ENCODE measurements around the gene TMEM167A. TPM values are rescaled to one million over a fixed set of nuclear protein-coding genes. Genes with fewer than 3 reads are reported as not detected.
"Not testable (repeated sequence)": the region's sequence is repeated elsewhere in the genome, so short reads cannot be mapped to it uniquely, and the experiment has no call there.

TMEM167A gene
- total RNA-seq, 8 experiments from 2014 or later = 48.7 to 109 (median 77.8) TPM

GRCh38 chr5:83071286-83072051 lies 5.7 kb downstream of the TMEM167A start:
- WGBS, 10 experiments = 20 to 100% (median 75%) methylated on average over 1 to 2 of the region's 2 CpGs; no CpG with 5 or more reads in 3 of the 10 experiments
- H3K4me3 ChIP-seq = no peak overlapping the region
- no peak overlapping the region for H3K27ac ChIP-seq
- peaks cover 0 to 13% of the 10 kb centered on the region in 2 donors for H3K4me1 ChIP-seq (replicated peaks in 1 of 2)
- ATAC-seq (replicated peaks in 6 of 8) = peak in 1 of 8 experiments; percentile 26
- in situ Hi-C loops (cut with MboI; ENCODE audit: low pct_unique_long_range_greater_than_20kb in 2 of 9, low sequenced_read_pairs in 9 of 9, unreplicated experiment in 9 of 9) = no loop called here

GRCh38 chr5:83069096-83069799 lies 7.9 kb downstream of the TMEM167A start:
- Histone ChIP-seq H3K4me3 (no peak overlapping the region), H3K4me1 (replicated peaks in 1 of 2) (peaks cover 0 to 6% of the 10 kb centered on the region in 2 donors), H3K27ac (no peak overlapping the region)
- in situ Hi-C loops (cut with MboI; ENCODE audit: low pct_unique_long_range_greater_than_20kb in 2 of 9, low sequenced_read_pairs in 9 of 9, unreplicated experiment in 9 of 9) = no loop called here
- WGBS, 10 experiments = 61 to 100% (median 100%) methylated on average over 1 to 2 of the region's 2 CpGs; no CpG with 5 or more reads in 1 of the 10 experiments
- no peak for ATAC-seq (replicated peaks in 6 of 8)

GRCh38 chr5:83067377-83067776 lies 9.8 kb downstream of the TMEM167A start:
- H3K4me3 ChIP-seq; ATAC-seq (replicated peaks in 6 of 8); H3K27ac ChIP-seq; H3K4me1 ChIP-seq (replicated peaks in 1 of 2); in situ Hi-C loops (cut with MboI; ENCODE audit: low pct_unique_long_range_greater_than_20kb in 2 of 9, low sequenced_read_pairs in 9 of 9, unreplicated experiment in 9 of 9): not testable (repeated sequence)
- 83 to 100% (median 100%) methylated on average over 1 to 4 of the region's 4 CpGs; no CpG with 5 or more reads in 3 of the 10 experiments for WGBS, 10 experiments

- H3K27ac ChIP-seq = no peak overlapping the region
- in situ Hi-C loops (cut with MboI; ENCODE audit: low pct_unique_long_range_greater_than_20kb in 2 of 9, low sequenced_read_pairs in 9 of 9, unreplicated experiment in 9 of 9) = no loop called here
- WGBS, 10 experiments = 50 to 100% (median 59%) methylated on average over 1 to 2 of the region's 3 CpGs; no CpG with 5 or more reads in 6 of the 10 experiments
- ATAC-seq (replicated peaks in 6 of 8) = no peak
- peaks cover 0 to 6% of the 10 kb centered on the region in 2 donors for H3K4me1 ChIP-seq (replicated peaks in 1 of 2)
- H3K4me3 ChIP-seq = no peak overlapping the region
Observed at GRCh38 chr5:83066548-83067110, 10.6 kb downstream of the TMEM167A start.

GRCh38 chr5:83059341-83059740 lies 17.9 kb downstream of the TMEM167A start:
- H3K4me3 ChIP-seq = no peak overlapping the region
- no peak overlapping the region for H3K27ac ChIP-seq
- WGBS, 10 experiments = 0 to 100% (median 92%) methylated on average over 1 to 2 of the region's 2 CpGs; no CpG with 5 or more reads in 1 of the 10 experiments
- ATAC-seq (replicated peaks in 6 of 8) = no peak
- no peaks in the 10 kb centered on the region for H3K4me1 ChIP-seq (replicated peaks in 1 of 2)
- in situ Hi-C loops (cut with MboI; ENCODE audit: low pct_unique_long_range_greater_than_20kb in 2 of 9, low sequenced_read_pairs in 9 of 9, unreplicated experiment in 9 of 9) = no loop called here

- in situ Hi-C loops (cut with MboI; ENCODE audit: low pct_unique_long_range_greater_than_20kb in 2 of 9, low sequenced_read_pairs in 9 of 9, unreplicated experiment in 9 of 9) = no loop called here
- Histone ChIP-seq H3K4me1 (replicated peaks in 1 of 2) (no peaks in the 10 kb centered on the region), H3K27ac (no peak overlapping the region), H3K4me3 (no peak overlapping the region)
- no peak for ATAC-seq (replicated peaks in 6 of 8)
Observed at GRCh38 chr5:83058726-83059125, 18.5 kb downstream of the TMEM167A start.

- in situ Hi-C loops (cut with MboI; ENCODE audit: low pct_unique_long_range_greater_than_20kb in 2 of 9, low sequenced_read_pairs in 9 of 9, unreplicated experiment in 9 of 9) = no loop called here
- Histone ChIP-seq H3K4me1 (replicated peaks in 1 of 2) (no peaks in the 10 kb centered on the region), H3K4me3 (no peak overlapping the region), H3K27ac (no peak overlapping the region)
- no peak for ATAC-seq (replicated peaks in 6 of 8)
- WGBS, 10 experiments = 54 to 100% (median 83%) methylated on average over 1 to 2 of the region's 2 CpGs
Observed at GRCh38 chr5:83055166-83055565, 22.0 kb downstream of the TMEM167A start.

- 89 to 100% (median 100%) methylated on average over 1 to 4 of the region's 4 CpGs; no CpG with 5 or more reads in 1 of the 10 experiments for WGBS, 10 experiments
- Histone ChIP-seq H3K27ac (no peak overlapping the region), H3K4me1 (replicated peaks in 1 of 2) (no peaks in the 10 kb centered on the region), H3K4me3 (no peak overlapping the region)
- in situ Hi-C loops (cut with MboI; ENCODE audit: low pct_unique_long_range_greater_than_20kb in 2 of 9, low sequenced_read_pairs in 9 of 9, unreplicated experiment in 9 of 9) = no loop called here
- no peak for ATAC-seq (replicated peaks in 6 of 8)
Observed at GRCh38 chr5:83050723-83051340, 26.4 kb downstream of the TMEM167A start.

GRCh38 chr5:83049370-83049885 lies 27.8 kb downstream of the TMEM167A start:
- no peak for ATAC-seq (replicated peaks in 6 of 8)
- in situ Hi-C loops (cut with MboI; ENCODE audit: low pct_unique_long_range_greater_than_20kb in 2 of 9, low sequenced_read_pairs in 9 of 9, unreplicated experiment in 9 of 9) = no loop called here
- 11 to 100% (median 84%) methylated on average over 1 to 3 of the region's 3 CpGs for WGBS, 10 experiments
- H3K27ac ChIP-seq = no peak overlapping the region
- no peak overlapping the region for H3K4me3 ChIP-seq
- H3K4me1 ChIP-seq (replicated peaks in 1 of 2) = no peaks in the 10 kb centered on the region

- ATAC-seq (replicated peaks in 6 of 8) = no peak
- no peak overlapping the region for H3K4me3 ChIP-seq
- WGBS, 10 experiments = 83 to 100% (median 100%) methylated on average over 1 to 2 of the region's 2 CpGs; no CpG with 5 or more reads in 1 of the 10 experiments
- in situ Hi-C loops (cut with MboI; ENCODE audit: low pct_unique_long_range_greater_than_20kb in 2 of 9, low sequenced_read_pairs in 9 of 9, unreplicated experiment in 9 of 9) = no loop called here
- H3K27ac ChIP-seq = no peak overlapping the region
- H3K4me1 ChIP-seq (replicated peaks in 1 of 2) = no peaks in the 10 kb centered on the region
Observed at GRCh38 chr5:83048811-83049210, 28.4 kb downstream of the TMEM167A start.

- WGBS, 10 experiments = 73 to 100% (median 96%) methylated on average over 1 to 3 of the region's 3 CpGs; no CpG with 5 or more reads in 2 of the 10 experiments
- in situ Hi-C loops (cut with MboI; ENCODE audit: low pct_unique_long_range_greater_than_20kb in 2 of 9, low sequenced_read_pairs in 9 of 9, unreplicated experiment in 9 of 9) = no loop called here
- H3K27ac ChIP-seq = no peak overlapping the region
- no peaks in the 10 kb centered on the region for H3K4me1 ChIP-seq (replicated peaks in 1 of 2)
- no peak overlapping the region for H3K4me3 ChIP-seq
- ATAC-seq (replicated peaks in 6 of 8) = peak in 1 of 8 experiments; percentile 50
Observed at GRCh38 chr5:83048277-83048676, 28.9 kb downstream of the TMEM167A start.

- ATAC-seq (replicated peaks in 6 of 8) = no peak
- in situ Hi-C loops (cut with MboI; ENCODE audit: low pct_unique_long_range_greater_than_20kb in 2 of 9, low sequenced_read_pairs in 9 of 9, unreplicated experiment in 9 of 9) = no loop called here
- H3K4me1 ChIP-seq (replicated peaks in 1 of 2) = no peaks in the 10 kb centered on the region
- H3K27ac ChIP-seq = no peak overlapping the region
- WGBS, 10 experiments = 70 to 100% (median 92%) methylated on average over 1 to 2 of the region's 2 CpGs
- no peak overlapping the region for H3K4me3 ChIP-seq
Observed at GRCh38 chr5:83044926-83045325, 32.3 kb downstream of the TMEM167A start.

- Histone ChIP-seq H3K4me1 (replicated peaks in 1 of 2) (peaks cover 0 to 4% of the 10 kb centered on the region in 2 donors), H3K27ac (no peak overlapping the region), H3K4me3 (no peak overlapping the region)
- WGBS, 10 experiments = 72 to 100% (median 90%) methylated on average over 1 to 2 of the region's 3 CpGs; no CpG with 5 or more reads in 6 of the 10 experiments
- in situ Hi-C loops (cut with MboI; ENCODE audit: low pct_unique_long_range_greater_than_20kb in 2 of 9, low sequenced_read_pairs in 9 of 9, unreplicated experiment in 9 of 9) = no loop called here
- no peak for ATAC-seq (replicated peaks in 6 of 8)
Observed at GRCh38 chr5:83042507-83042906, 34.7 kb downstream of the TMEM167A start.

Measured in motor neuron (in vitro differentiated cells).